GM19099 (cell line): ENCODE results near the gene PLEKHO2.

Source experiments
- POLR2A ChIP-seq: IDR thresholded peaks from 3 replicates; pipeline ENCODE4 v1.6.1; 2011; ENCODE audit warnings: low read depth; ENCODE audit not compliant: insufficient read length; ENCODE audit errors: extremely low read depth

PLEKHO2 gene

GRCh38 chr15:64865998-64866520, 24.3 kb downstream of the PLEKHO2 start:
- TF ChIP-seq POLR2A: no peak

DNA sequence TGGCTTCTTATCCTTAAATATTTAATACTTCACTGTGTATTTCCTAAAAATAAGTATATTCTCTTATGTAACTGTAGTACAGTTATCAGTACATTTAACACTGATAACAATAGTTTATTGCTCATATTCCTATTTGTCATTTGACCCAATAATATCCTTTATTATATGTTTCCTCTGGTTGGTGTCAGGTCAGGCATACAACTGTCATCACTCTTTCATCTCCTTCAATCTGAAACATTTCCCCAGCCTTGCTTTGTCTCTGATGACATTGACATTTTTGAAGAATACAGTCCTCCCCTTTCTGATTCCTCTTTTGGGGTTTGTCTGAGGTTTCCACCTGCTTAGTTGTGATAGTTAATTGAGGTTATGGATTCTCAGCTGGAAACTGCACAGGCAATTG, 27.8 kb downstream of the PLEKHO2 start:
- TF ChIP-seq POLR2A: no peak

- no peak for TF ChIP-seq POLR2A
These were observed 28.6 kb downstream of the PLEKHO2 start for GRCh38 chr15:64870353-64870752.

DNA sequence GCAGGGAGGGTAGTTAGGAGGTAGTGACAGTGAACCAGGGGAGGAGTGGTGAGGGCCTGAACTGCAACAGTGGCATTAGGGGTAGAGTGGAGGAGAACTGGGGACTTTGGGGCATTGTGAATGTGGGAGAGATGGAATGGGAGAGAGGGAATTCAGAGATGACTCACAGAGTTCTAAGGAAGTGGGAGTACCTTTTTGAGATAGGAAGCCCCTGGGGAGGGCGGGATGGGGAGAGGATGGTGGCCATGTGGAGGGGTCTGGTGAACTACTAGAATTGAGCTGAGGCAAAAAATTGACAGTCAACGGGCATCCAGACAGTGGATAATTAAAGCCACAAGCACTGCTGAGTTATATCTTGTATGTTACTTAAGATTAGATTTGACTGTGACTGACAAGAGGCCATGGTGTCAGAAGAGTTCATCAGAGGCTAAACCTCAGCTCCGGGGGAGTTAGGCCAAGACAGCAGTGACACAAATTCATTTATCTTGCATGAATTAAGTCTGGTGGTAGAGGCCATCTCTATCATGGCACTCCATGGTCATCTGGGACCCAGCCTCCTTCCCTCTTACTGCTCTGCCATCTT, 34.0 kb downstream of the PLEKHO2 start:
- no peak for TF ChIP-seq POLR2A

GRCh38 chr15:64877435-64877834, 35.7 kb downstream of the PLEKHO2 start:
- TF ChIP-seq POLR2A: no peak

DNA sequence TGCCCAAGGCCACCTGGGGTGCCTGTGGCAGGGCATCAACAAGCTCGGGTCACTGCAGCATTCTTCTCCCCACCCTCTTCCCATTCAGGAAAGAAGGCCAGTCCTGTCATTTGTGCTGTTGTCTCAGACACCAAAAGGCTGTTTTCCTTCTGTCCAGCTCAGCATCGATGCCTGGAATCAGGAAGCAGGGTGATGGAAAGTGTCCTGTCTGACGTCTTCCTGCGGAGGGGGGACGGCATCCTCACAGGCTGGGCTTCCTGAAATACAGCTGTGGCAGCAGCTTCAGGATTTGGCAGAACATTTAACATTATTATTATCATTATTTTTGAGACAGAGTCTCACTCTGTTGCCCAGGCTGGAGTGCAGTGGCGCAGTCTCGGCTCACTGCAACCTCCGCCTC, 37.0 kb downstream of the PLEKHO2 start:
- no peak for TF ChIP-seq POLR2A

DNA sequence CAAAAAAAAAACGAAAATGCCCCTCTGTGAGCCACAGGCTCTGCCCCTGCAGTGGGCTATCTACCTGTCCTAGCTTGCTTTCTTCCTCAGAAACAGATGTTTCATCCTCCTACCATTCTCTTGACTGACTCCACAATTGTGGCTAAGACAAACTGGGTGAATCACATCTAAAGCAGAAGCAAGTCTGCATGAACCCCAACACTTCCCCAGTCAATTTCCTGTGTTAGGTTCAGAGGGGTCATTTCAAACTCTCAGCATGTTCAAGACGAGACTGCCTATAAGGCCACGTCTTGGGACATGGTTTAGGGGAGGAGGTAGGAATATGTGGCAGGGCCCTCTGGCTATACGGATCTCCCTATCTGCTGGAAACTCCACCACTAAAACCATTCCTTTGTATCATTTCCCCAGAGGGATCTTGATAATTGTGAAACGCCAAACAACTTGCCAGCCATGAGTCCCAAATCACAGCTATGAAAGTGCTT, 41.4 kb downstream of the PLEKHO2 start:
- TF ChIP-seq POLR2A: peak; percentile 28

- peak; percentile 64 for TF ChIP-seq POLR2A
These were observed 42.3 kb downstream of the PLEKHO2 start for GRCh38 chr15:64883997-64884511.

GRCh38 chr15:64884679-64885078, 43.0 kb downstream of the PLEKHO2 start:
- TF ChIP-seq POLR2A: no peak

DNA sequence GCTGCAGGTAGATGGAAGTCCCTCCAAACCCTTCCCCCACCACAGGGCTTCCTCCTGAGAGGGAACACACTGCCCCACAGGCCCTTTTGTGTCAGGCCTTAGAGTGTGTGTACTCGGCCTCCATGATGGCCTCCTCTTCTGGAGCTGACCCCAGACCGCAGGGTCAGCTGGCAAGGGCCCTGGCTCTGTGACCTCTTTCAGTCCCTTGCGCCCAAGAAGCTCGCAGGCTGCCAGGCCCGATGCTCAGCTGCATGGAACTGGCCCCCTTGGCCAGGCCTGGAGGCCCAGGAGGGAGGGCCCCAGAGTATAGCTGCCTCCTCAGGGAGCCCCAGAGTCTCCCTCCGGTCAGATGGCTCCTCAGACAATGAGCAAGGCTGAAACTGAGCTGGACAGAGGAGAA, 46.6 kb downstream of the PLEKHO2 start:
- no peak for TF ChIP-seq POLR2A

- TF ChIP-seq POLR2A: no peak
These were observed 49.8 kb downstream of the PLEKHO2 start for GRCh38 chr15:64891561-64891960.

- no peak for TF ChIP-seq POLR2A
These were observed 51.2 kb downstream of the PLEKHO2 start for GRCh38 chr15:64892847-64893403.

GRCh38 chr15:64893481-64894394, 52.0 kb downstream of the PLEKHO2 start:
- TF ChIP-seq POLR2A: peak; percentile 82

DNA sequence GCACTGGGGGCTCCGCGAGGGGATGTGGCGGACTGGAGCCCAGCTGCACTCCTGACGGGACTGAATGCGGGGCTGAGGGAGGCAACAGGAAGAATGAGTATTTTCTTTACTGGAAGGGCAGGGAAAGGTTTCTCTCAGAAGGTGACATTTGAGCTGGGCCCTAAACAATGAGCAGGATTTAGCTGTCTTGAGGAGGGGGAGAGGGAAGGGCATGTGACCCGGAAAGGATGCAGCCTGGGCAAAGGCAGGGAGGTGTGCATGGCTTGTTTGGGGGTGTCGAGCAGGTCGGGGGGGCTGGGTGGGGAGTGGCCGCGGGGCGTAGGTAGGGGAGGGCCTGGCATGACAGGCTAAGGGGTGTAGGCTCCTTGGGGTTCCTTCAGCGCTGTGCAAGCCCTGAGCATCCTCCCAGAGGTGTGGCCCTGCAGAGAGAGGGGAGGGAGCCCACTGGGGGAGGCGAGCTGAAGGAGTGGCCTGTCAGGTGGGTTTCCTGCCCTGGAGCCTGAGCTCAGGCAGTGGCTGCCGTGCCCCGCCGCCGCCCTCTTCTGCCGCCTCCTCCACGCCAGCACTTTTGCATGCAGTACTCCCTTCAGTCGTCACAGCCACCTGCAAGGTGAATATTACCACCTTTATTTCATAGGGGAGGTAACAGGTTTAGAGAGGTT, 52.8 kb downstream of the PLEKHO2 start:
- TF ChIP-seq POLR2A: peak; percentile 74
